ENCODE measurements around the gene IFNL2. TPM values are rescaled to one million over a fixed set of nuclear protein-coding genes. Genes with fewer than 3 reads are reported as not detected.

IFNL2 gene
- total RNA-seq, 6 experiments from 2014 or later = not detected

- no peak for TF ChIP-seq CTCF (IDR thresholded peaks at IDR 0.05)
- Mint-ChIP-seq H3K4me3 (no peak overlapping the region), H3K9me3 (no peaks in the 10 kb centered on the region), H3K36me3 (ENCODE audit: low read depth) (no peaks in the 10 kb centered on the region), H3K27ac (no peak overlapping the region), H3K27me3 (ENCODE audit: insufficient read depth) (peaks cover 40% of the 10 kb centered on the region), H3K4me1 (ENCODE audit: low read depth) (no peaks in the 10 kb centered on the region)
- no peak for DNase-seq
Observed at GRCh38 chr19:39304185-39304513, 36.0 kb downstream of the IFNL2 start.

DNA sequence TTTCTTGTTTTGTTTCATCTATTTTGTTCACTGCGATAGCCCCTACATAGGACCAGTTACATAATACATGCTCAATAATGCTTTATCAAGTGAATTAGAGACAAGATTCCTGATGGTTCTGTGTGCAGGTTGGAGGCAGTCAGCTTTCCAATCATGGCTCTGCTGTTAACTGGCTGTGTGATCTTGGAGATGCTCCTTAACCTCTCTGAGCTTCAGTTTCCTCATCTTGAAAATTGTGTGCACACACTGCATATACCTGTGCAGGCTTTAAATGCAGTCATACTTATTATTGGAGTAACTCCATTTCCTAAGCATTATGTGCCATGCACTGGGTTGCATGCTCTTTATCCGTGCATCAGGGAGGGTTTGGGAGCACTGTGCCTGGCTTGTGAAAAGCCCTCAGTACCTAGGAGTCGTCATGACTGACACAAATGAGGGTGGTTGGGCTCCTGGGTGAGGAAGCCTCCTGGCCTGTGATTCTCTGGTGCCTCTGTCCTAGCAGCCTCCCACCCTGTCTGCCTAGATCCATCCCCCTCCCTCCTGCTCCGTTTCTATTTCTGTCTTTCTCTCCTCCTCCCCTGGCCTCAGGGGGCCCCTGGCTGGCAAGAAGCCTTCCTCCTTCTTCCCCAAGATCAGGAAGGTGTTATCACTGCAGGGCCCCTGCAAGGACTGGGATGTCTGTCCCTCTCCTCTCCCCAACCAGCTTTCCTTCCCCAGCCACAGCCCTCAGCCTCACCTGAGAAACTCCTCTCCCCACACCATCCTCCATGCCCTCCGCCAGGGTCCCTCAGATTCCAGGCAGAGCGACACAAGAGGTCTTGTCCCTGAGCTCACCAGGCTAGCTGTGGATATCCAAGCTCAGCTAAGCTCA, 36.7 kb downstream of the IFNL2 start:
- Mint-ChIP-seq H3K36me3 (ENCODE audit: low read depth) (no peaks in the 10 kb centered on the region), H3K9me3 (no peaks in the 10 kb centered on the region), H3K4me1 (ENCODE audit: low read depth) (no peaks in the 10 kb centered on the region), H3K27me3 (ENCODE audit: insufficient read depth) (peaks cover 36% of the 10 kb centered on the region), H3K27ac (no peak overlapping the region), H3K4me3 (no peak overlapping the region)
- TF ChIP-seq CTCF (IDR thresholded peaks at IDR 0.05) = no peak
- no peak for DNase-seq

GRCh38 chr19:39306075-39306474, 37.9 kb downstream of the IFNL2 start:
- TF ChIP-seq CTCF (IDR thresholded peaks at IDR 0.05) = no peak
- no peak overlapping the region for H3K4me3 Mint-ChIP-seq
- peaks cover 28% of the 10 kb centered on the region for H3K27me3 Mint-ChIP-seq (ENCODE audit: insufficient read depth)
- H3K36me3 Mint-ChIP-seq (ENCODE audit: low read depth) = no peaks in the 10 kb centered on the region
- no peak overlapping the region for H3K27ac Mint-ChIP-seq
- H3K4me1 Mint-ChIP-seq (ENCODE audit: low read depth) = no peaks in the 10 kb centered on the region
- no peak for DNase-seq
- no peaks in the 10 kb centered on the region for H3K9me3 Mint-ChIP-seq

GRCh38 chr19:39307046-39307821, 39.0 kb downstream of the IFNL2 start:
- Mint-ChIP-seq H3K27ac (no peak overlapping the region), H3K9me3 (no peaks in the 10 kb centered on the region), H3K27me3 (ENCODE audit: insufficient read depth) (peaks cover 24% of the 10 kb centered on the region), H3K36me3 (ENCODE audit: low read depth) (no peaks in the 10 kb centered on the region), H3K4me1 (ENCODE audit: low read depth) (no peaks in the 10 kb centered on the region), H3K4me3 (no peak overlapping the region)
- no peak for TF ChIP-seq CTCF (IDR thresholded peaks at IDR 0.05)
- DNase-seq = no peak

DNA sequence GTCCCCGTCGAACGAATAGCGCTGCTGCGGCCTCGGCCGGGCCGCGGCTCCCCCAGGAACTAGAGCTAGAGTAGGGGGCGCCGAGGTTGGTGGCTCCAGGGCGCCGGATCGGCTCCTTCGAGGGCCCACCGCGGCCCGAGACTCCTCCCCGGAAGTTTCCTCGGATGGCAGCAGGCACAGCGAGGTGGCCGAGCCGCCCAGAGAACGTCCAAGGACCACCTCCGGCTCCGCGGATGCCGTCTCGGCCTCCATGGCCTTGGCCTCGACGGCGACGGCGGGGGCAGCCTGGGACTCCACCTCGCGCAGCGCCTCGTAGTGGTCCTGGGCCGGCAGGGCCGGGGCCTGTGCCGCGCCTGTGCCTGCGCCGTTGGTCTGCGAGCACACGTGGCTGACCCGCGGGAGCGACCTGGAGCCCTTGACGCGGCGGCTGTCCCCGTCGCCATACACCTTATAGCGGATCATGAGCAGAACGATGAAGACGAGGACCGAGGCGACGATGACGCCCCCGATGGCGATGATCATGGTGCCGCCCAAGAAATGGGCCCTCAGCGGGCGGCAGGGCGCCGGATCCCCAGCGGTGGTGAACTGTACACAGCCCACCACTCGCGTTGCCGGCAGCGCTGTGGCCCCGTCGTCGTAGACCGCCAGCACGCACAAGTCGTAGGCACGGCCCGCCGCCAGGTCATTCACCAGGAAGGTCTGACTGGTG, 39.8 kb downstream of the IFNL2 start:
- Mint-ChIP-seq H3K27me3 (ENCODE audit: insufficient read depth) (peaks cover 23% of the 10 kb centered on the region), H3K4me1 (ENCODE audit: low read depth) (no peaks in the 10 kb centered on the region), H3K36me3 (ENCODE audit: low read depth) (no peaks in the 10 kb centered on the region), H3K27ac (no peak overlapping the region), H3K9me3 (no peaks in the 10 kb centered on the region), H3K4me3 (no peak overlapping the region)
- no peak for TF ChIP-seq CTCF (IDR thresholded peaks at IDR 0.05)
- no peak for DNase-seq

Data from HFFc6 (cell line).